ELF-1 (cell line): ENCODE results near the gene TMEM63B.
"Not testable (repeated sequence)": the region's sequence is repeated elsewhere in the genome, so short reads cannot be mapped to it uniquely, and the experiment has no call there.

Experiments used
- DNase-seq: peaks from one replicate; pipeline ENCODE4 v3.0.0-alpha.2; 2016; ENCODE audit warnings: low read depth, low spot score

TMEM63B gene

GRCh38 chr6:44094403-44095242 is 32.7 kb upstream of the TMEM63B start:
- no peak for DNase-seq

- DNase-seq = not testable (repeated sequence)
Observed at GRCh38 chr6:44095243-44095623, 32.1 kb upstream of the TMEM63B start.

GRCh38 chr6:44096612-44097011 is 30.7 kb upstream of the TMEM63B start:
- DNase-seq = peak; percentile 64

GRCh38 chr6:44097782-44098317 is 29.5 kb upstream of the TMEM63B start:
- DNase-seq = no peak

- DNase-seq = no peak
Observed at GRCh38 chr6:44099192-44099591, 28.2 kb upstream of the TMEM63B start.

GRCh38 chr6:44100088-44100550 is 27.2 kb upstream of the TMEM63B start:
- peak; percentile 21 for DNase-seq

GRCh38 chr6:44101832-44102231 is 25.5 kb upstream of the TMEM63B start:
- no peak for DNase-seq

- DNase-seq = peak; percentile 62
Observed at GRCh38 chr6:44102527-44102926, 24.8 kb upstream of the TMEM63B start.

GRCh38 chr6:44104481-44105021 is 22.8 kb upstream of the TMEM63B start:
- no peak for DNase-seq

GRCh38 chr6:44105146-44105545 is 22.2 kb upstream of the TMEM63B start:
- DNase-seq = no peak

GRCh38 chr6:44105993-44106740 is 21.2 kb upstream of the TMEM63B start:
- DNase-seq = no peak

- no peak for DNase-seq
Observed at GRCh38 chr6:44107017-44107416, 20.3 kb upstream of the TMEM63B start.

- no peak for DNase-seq
Observed at GRCh38 chr6:44108471-44108870, 18.9 kb upstream of the TMEM63B start.

GRCh38 chr6:44109212-44109611 is 18.1 kb upstream of the TMEM63B start:
- DNase-seq = no peak

GRCh38 chr6:44110005-44110676 is 17.2 kb upstream of the TMEM63B start:
- no peak for DNase-seq

- no peak for DNase-seq
Observed at GRCh38 chr6:44110966-44111365, 16.4 kb upstream of the TMEM63B start.

GRCh38 chr6:44111434-44112417 is 15.6 kb upstream of the TMEM63B start:
- no peak for DNase-seq

GRCh38 chr6:44113414-44113813 is 13.9 kb upstream of the TMEM63B start:
- DNase-seq = no peak

GRCh38 chr6:44115866-44116265 is 11.5 kb upstream of the TMEM63B start:
- no peak for DNase-seq

GRCh38 chr6:44116641-44117382 is 10.5 kb upstream of the TMEM63B start:
- DNase-seq = no peak
